Adipocyte (in vitro differentiated cells): ENCODE measurements around the gene MCC.

Source experiments
- DNase-seq: peaks from one replicate; pipeline ENCODE4 v3.0.0-alpha.2; 2015; ENCODE audit warnings: low read depth
- H3K27me3 ChIP-seq: replicated peaks from 2 replicates; pipeline ENCODE4 v1.7.0; 2013; ENCODE audit warnings: mild to moderate bottlenecking, low read length, moderate library complexity; ENCODE audit not compliant: control insufficient read depth, insufficient read depth
- H3K36me3 ChIP-seq: 2 replicates; pipeline ENCODE4 v1.7.0; 2013; ENCODE audit warnings: low read length, mild to moderate bottlenecking, moderate library complexity; ENCODE audit not compliant: control insufficient read depth, insufficient read depth, severe bottlenecking
- H3K4me1 ChIP-seq: 2 replicates; pipeline ENCODE4 v1.7.0; 2013; ENCODE audit warnings: mild to moderate bottlenecking, low read length, moderate library complexity; ENCODE audit not compliant: control insufficient read depth, insufficient read depth
- H3K4me3 ChIP-seq: 2 replicates; pipeline ENCODE4 v1.7.0; 2013; ENCODE audit warnings: mild to moderate bottlenecking, low read length, moderate library complexity
- H3K9ac ChIP-seq: 2 replicates; pipeline ENCODE4 v1.7.0; 2013; ENCODE audit warnings: mild to moderate bottlenecking, low read length, moderate library complexity
- H3K9me3 ChIP-seq: 2 replicates; pipeline ENCODE4 v1.7.0; 2013; ENCODE audit warnings: mild to moderate bottlenecking, low read length, moderate library complexity; ENCODE audit not compliant: control insufficient read depth

Gene MCC

GRCh38 chr5:113044776-113045465 is 443.3 kb downstream of the MCC start:
- DNase-seq, result no peak
- Histone ChIP-seq H3K36me3 (peaks cover 20% of the 10 kb centered on the region), H3K4me1 (peaks cover 9% of the 10 kb centered on the region), H3K9me3 (no peaks in the 10 kb centered on the region), H3K27me3 (no peaks in the 10 kb centered on the region), H3K4me3 (no peak overlapping the region), H3K9ac (no peak overlapping the region)

GRCh38 chr5:113043491-113043931 is 444.7 kb downstream of the MCC start:
- DNase-seq, result no peak
- H3K4me1 ChIP-seq, result peaks cover 9% of the 10 kb centered on the region
- H3K36me3 ChIP-seq, result peaks cover 16% of the 10 kb centered on the region

GRCh38 chr5:113042491-113043243 is 445.6 kb downstream of the MCC start:
- DNase-seq, result no peak
- no peak overlapping the region for H3K9ac ChIP-seq
- no peaks in the 10 kb centered on the region for H3K9me3 ChIP-seq
- no peaks in the 10 kb centered on the region for H3K27me3 ChIP-seq
- H3K36me3 ChIP-seq, result peaks cover 17% of the 10 kb centered on the region
- H3K4me3 ChIP-seq, result no peak overlapping the region
- peaks cover 9% of the 10 kb centered on the region for H3K4me1 ChIP-seq

More at GRCh38 chr5:113043491-113043931, 444.7 kb downstream of the MCC start:
- Histone ChIP-seq H3K9ac (no peak overlapping the region), H3K9me3 (no peaks in the 10 kb centered on the region), H3K27me3 (no peaks in the 10 kb centered on the region), H3K4me3 (no peak overlapping the region)

GRCh38 chr5:113040672-113041260 is 447.5 kb downstream of the MCC start:
- Histone ChIP-seq H3K4me3 (no peak overlapping the region), H3K36me3 (peaks cover 23% of the 10 kb centered on the region), H3K9ac (no peak overlapping the region), H3K4me1 (peaks cover 9% of the 10 kb centered on the region), H3K27me3 (no peaks in the 10 kb centered on the region), H3K9me3 (no peaks in the 10 kb centered on the region)
- DNase-seq, result no peak

GRCh38 chr5:113039934-113040285 is 448.3 kb downstream of the MCC start:
- H3K36me3 ChIP-seq, result peaks cover 23% of the 10 kb centered on the region
- DNase-seq, result no peak
- H3K4me3 ChIP-seq, result no peak overlapping the region
- no peaks in the 10 kb centered on the region for H3K9me3 ChIP-seq
- H3K27me3 ChIP-seq, result no peaks in the 10 kb centered on the region
- H3K9ac ChIP-seq, result no peak overlapping the region
- peaks cover 9% of the 10 kb centered on the region for H3K4me1 ChIP-seq

- no peak overlapping the region for H3K9ac ChIP-seq
- H3K4me3 ChIP-seq, result no peak overlapping the region
- H3K36me3 ChIP-seq, result peaks cover 23% of the 10 kb centered on the region
- no peaks in the 10 kb centered on the region for H3K27me3 ChIP-seq
- peaks cover 14% of the 10 kb centered on the region for H3K4me1 ChIP-seq
- no peak for DNase-seq
- no peaks in the 10 kb centered on the region for H3K9me3 ChIP-seq
Measured at GRCh38 chr5:113039229-113039933, 448.9 kb downstream of the MCC start.

- no peak overlapping the region for H3K4me3 ChIP-seq
- peaks cover 20% of the 10 kb centered on the region for H3K36me3 ChIP-seq
- DNase-seq, result no peak
- no peaks in the 10 kb centered on the region for H3K9me3 ChIP-seq
- H3K27me3 ChIP-seq, result no peaks in the 10 kb centered on the region
- peaks cover 19% of the 10 kb centered on the region for H3K4me1 ChIP-seq
- no peak overlapping the region for H3K9ac ChIP-seq
Measured at GRCh38 chr5:113038714-113039113, 449.5 kb downstream of the MCC start.

- Histone ChIP-seq H3K9me3 (no peaks in the 10 kb centered on the region), H3K4me3 (no peak overlapping the region), H3K4me1 (peaks cover 19% of the 10 kb centered on the region), H3K9ac (no peak overlapping the region), H3K36me3 (peaks cover 20% of the 10 kb centered on the region), H3K27me3 (no peaks in the 10 kb centered on the region)
- DNase-seq, result no peak
Measured at GRCh38 chr5:113038136-113038535, 450.1 kb downstream of the MCC start.

GRCh38 chr5:113036826-113037225 is 451.4 kb downstream of the MCC start:
- no peaks in the 10 kb centered on the region for H3K27me3 ChIP-seq
- H3K9ac ChIP-seq, result no peak overlapping the region
- DNase-seq, result no peak
- H3K4me1 ChIP-seq, result peaks cover 25% of the 10 kb centered on the region
- no peaks in the 10 kb centered on the region for H3K9me3 ChIP-seq
- H3K36me3 ChIP-seq, result peaks cover 20% of the 10 kb centered on the region
- no peak overlapping the region for H3K4me3 ChIP-seq

GRCh38 chr5:113036321-113036720 is 451.9 kb downstream of the MCC start:
- H3K27me3 ChIP-seq, result no peaks in the 10 kb centered on the region
- peaks cover 25% of the 10 kb centered on the region for H3K4me1 ChIP-seq
- peaks cover 20% of the 10 kb centered on the region for H3K36me3 ChIP-seq
- DNase-seq, result no peak
- H3K4me3 ChIP-seq, result no peak overlapping the region
- no peak overlapping the region for H3K9ac ChIP-seq
- H3K9me3 ChIP-seq, result no peaks in the 10 kb centered on the region

GRCh38 chr5:113035096-113035495 is 453.2 kb downstream of the MCC start:
- Histone ChIP-seq H3K4me1 (peaks cover 30% of the 10 kb centered on the region), H3K9me3 (no peaks in the 10 kb centered on the region), H3K4me3 (no peak overlapping the region), H3K36me3 (peaks cover 19% of the 10 kb centered on the region), H3K9ac (no peak overlapping the region), H3K27me3 (no peaks in the 10 kb centered on the region)
- DNase-seq, result no peak
